Type B pancreatic cell (in vitro differentiated cells): ENCODE data around the gene GRIN2B. TPM values are rescaled to one million over a fixed set of nuclear protein-coding genes. Genes with fewer than 3 reads are reported as not detected.
A peak's percentile ranks its signal among the peaks of the same experiment; 100 is the strongest.

Experiments used
- DNase-seq: peaks from one replicate; pipeline ENCODE4 v3.0.0; 2021; ENCODE audit warnings: mixed read lengths; ENCODE audit not compliant: unreplicated experiment; ENCODE audit errors: extremely low spot score
- H3K27ac Mint-ChIP-seq: 2 replicates; pipeline ENCODE4 v1.8.0; 2021; ENCODE audit warnings: mild to moderate bottlenecking, mixed read lengths
- H3K27me3 Mint-ChIP-seq: 2 replicates; pipeline ENCODE4 v1.8.0; 2021; ENCODE audit warnings: mixed read lengths
- H3K36me3 Mint-ChIP-seq: 2 replicates; pipeline ENCODE4 v1.8.0; 2021; ENCODE audit warnings: mixed read lengths
- H3K4me1 Mint-ChIP-seq: one replicate; pipeline ENCODE4 v1.8.0; 2021; ENCODE audit warnings: mixed read lengths; ENCODE audit not compliant: unreplicated experiment
- H3K4me3 Mint-ChIP-seq: 2 replicates; pipeline ENCODE4 v1.8.0; 2021; ENCODE audit warnings: mild to moderate bottlenecking, mixed read lengths
- H3K9me3 Mint-ChIP-seq: 2 replicates; pipeline ENCODE4 v1.8.0; 2021; ENCODE audit warnings: mixed read lengths
- CTCF ChIP-seq: fragments of 200-600 bp; sonication (generic); conservative IDR thresholded peaks from 2 replicates; pipeline ENCODE4 v1.5.0; 2021; ENCODE audit warnings: antibody characterized with exemption, mild to moderate bottlenecking
- long read RNA-seq: library from polyadenylated mRNA; unstranded; transcript quantifications from one replicate; pipeline ENCODE4 v2.0.0, GENCODE V29; 2020
- total RNA-seq: library from RNA; stranded (reverse); gene quantifications from 2 replicates; pipeline ENCODE4 v1.2.1, GENCODE V29; 2021; ENCODE audit warnings: low replicate concordance

Gene GRIN2B
- total RNA-seq: 1.6 and 1.8 TPM in 2 replicates
- long read RNA-seq: 0 reads

DNA sequence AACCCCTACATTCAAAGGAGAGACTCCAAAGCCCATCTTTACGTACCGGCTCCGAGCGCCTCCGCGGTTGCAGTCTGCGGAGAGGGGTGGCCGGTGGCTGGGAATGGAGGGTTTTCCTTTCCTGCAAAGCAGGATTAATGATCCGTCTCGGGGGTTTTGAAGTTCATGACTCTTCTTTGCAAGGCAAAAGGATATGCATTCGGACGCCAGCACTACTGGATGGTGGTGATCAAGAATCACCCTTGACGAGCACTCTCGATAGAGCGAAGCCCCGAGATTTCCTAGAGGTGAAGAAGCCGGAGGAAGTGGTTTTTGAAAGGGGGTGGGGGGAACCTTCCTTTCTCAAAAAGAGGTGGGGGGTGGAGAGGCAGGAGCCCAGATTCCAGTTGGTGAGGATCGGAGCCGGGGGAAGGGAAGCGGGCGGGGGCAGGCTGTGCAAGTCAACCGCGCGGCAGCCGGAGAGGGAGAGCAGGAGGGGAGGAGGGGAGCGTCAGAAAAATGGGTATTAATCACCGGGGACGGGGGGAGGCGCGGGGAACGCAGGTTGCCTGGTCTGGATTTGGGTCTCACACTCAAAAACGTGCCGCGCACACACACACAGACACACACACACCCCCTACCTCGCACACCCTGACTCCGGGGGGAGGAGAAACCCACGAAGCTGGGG lies at the start of gene GRIN2B:
Gene GRIN2B (minus strand): TSS at position 307 of the 667 bp plus-strand sequence. CDS start 115,394 bp downstream, outside the sequence.
- Mint-ChIP-seq H3K4me3 (peak within 1 kb of the TSS; percentile 92), H3K27ac (peak within 1 kb of the TSS; percentile 37), H3K27me3 (peaks cover 89% of the 10 kb centered on the region), H3K36me3 (peaks cover 3% of the 10 kb centered on the region), H3K9me3 (no peaks in the 10 kb centered on the region), H3K4me1 (no peaks in the 10 kb centered on the region)
- TF ChIP-seq CTCF: no peak
- DNase-seq: no peak

- no peak overlapping the region for H3K27ac Mint-ChIP-seq
- peaks cover 6% of the 10 kb centered on the region for H3K27me3 Mint-ChIP-seq
- DNase-seq: no peak
- H3K4me1 Mint-ChIP-seq: no peaks in the 10 kb centered on the region
- no peak for TF ChIP-seq CTCF
- no peak overlapping the region for H3K4me3 Mint-ChIP-seq
- H3K36me3 Mint-ChIP-seq: no peaks in the 10 kb centered on the region
- no peaks in the 10 kb centered on the region for H3K9me3 Mint-ChIP-seq
Measured at GRCh38 chr12:14026537-14026936, 45.1 kb upstream of the GRIN2B start.

GRCh38 chr12:14024591-14024990 lies 43.2 kb upstream of the GRIN2B start:
- Mint-ChIP-seq H3K4me1 (no peaks in the 10 kb centered on the region), H3K27me3 (peaks cover 6% of the 10 kb centered on the region), H3K36me3 (no peaks in the 10 kb centered on the region), H3K4me3 (no peak overlapping the region), H3K9me3 (no peaks in the 10 kb centered on the region), H3K27ac (no peak overlapping the region)
- no peak for DNase-seq
- no peak for TF ChIP-seq CTCF

GRCh38 chr12:14018080-14018479 lies 36.7 kb upstream of the GRIN2B start:
- Mint-ChIP-seq H3K27me3 (peaks cover 3% of the 10 kb centered on the region), H3K4me3 (no peak overlapping the region), H3K9me3 (no peaks in the 10 kb centered on the region), H3K27ac (no peak overlapping the region), H3K4me1 (no peaks in the 10 kb centered on the region), H3K36me3 (no peaks in the 10 kb centered on the region)
- DNase-seq: no peak
- TF ChIP-seq CTCF: no peak

- H3K9me3 Mint-ChIP-seq: peaks cover 10% of the 10 kb centered on the region
- no peaks in the 10 kb centered on the region for H3K36me3 Mint-ChIP-seq
- peaks cover 6% of the 10 kb centered on the region for H3K27me3 Mint-ChIP-seq
- no peak for TF ChIP-seq CTCF
- no peak overlapping the region for H3K27ac Mint-ChIP-seq
- DNase-seq: no peak
- H3K4me1 Mint-ChIP-seq: no peaks in the 10 kb centered on the region
- no peak overlapping the region for H3K4me3 Mint-ChIP-seq
Measured at GRCh38 chr12:14010989-14011388, 29.6 kb upstream of the GRIN2B start.
